Epithelial cell of proximal tubule (primary cell): ENCODE results near the gene TIAM1. TPM values are rescaled to one million over a fixed set of nuclear protein-coding genes. Genes with fewer than 3 reads are reported as not detected.

Experiments
- DNase-seq: peaks from one replicate; pipeline ENCODE4 v3.0.0-alpha.2; 2011; ENCODE audit warnings: low read depth
- H3K4me3 ChIP-seq: 2 replicates; pipeline ENCODE4 v1.5.1; 2011; ENCODE audit warnings: low read depth, mild to moderate bottlenecking, low read length
- CTCF ChIP-seq: conservative IDR thresholded peaks from 2 replicates; pipeline ENCODE4 v1.5.1; 2012; ENCODE audit warnings: low read depth, mild to moderate bottlenecking, low read length
- total RNA-seq: library from RNA; depleted of rRNA; stranded (reverse); fragments of >200 nt; gene quantifications from 2 replicates; pipeline ENCODE4 v1.2.3, GENCODE V29; 2015

Gene TIAM1
- total RNA-seq, 1 donor from 2014 or later, result 3.6 TPM

- DNase-seq, result no peak
- TF ChIP-seq CTCF, result no peak
- H3K4me3 ChIP-seq, result no peak overlapping the region
Observed at GRCh38 chr21:31205412-31205811, 138.6 kb downstream of the TIAM1 start.

DNA sequence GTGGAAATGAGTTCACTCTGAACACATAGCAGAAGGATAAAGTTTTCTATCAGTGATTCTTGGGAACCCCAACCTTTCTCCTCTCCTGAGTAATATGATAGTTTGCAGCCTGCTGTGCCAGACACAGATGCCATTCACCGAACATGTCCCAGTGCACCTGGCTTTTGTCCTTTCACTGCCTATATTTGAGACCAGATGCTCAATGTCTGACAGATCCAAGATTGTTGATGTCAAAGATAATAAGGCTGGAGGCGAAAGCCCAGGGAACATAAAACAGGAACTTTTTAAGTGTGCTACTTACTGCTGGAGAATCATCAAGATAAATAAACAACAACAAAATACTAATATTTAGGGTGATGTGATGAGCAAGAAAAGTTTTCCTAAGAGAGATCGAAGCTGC, 139.3 kb downstream of the TIAM1 start:
- no peak for TF ChIP-seq CTCF
- no peak for DNase-seq

GRCh38 chr21:31203431-31204054, 140.5 kb downstream of the TIAM1 start:
- no peak for DNase-seq
- no peak overlapping the region for H3K4me3 ChIP-seq
- TF ChIP-seq CTCF, result no peak

More for the DNA sequence above, 139.3 kb downstream of the TIAM1 start:
- no peak overlapping the region for H3K4me3 ChIP-seq

DNA sequence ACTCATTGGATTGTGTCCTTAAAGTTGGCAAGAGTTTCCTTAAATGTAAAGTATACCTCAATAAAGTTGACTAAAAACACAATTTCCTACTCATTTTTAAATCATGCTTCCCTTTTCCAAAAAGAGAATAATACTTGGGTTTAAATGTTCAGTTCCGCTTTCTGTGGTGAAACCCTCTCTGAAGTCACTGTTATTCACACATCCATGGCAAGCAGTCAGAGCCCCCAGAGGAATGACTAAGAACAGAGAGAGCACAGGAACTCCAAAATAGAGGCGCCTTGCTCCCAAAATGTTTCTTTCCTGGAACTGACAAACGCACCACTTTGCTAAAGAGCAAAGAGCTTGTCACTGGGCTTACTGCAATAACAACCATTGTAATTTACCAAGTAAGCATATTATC, 142.5 kb downstream of the TIAM1 start:
- DNase-seq, result no peak

GRCh38 chr21:31201144-31201543, 142.9 kb downstream of the TIAM1 start:
- no peak overlapping the region for H3K4me3 ChIP-seq
- no peak for TF ChIP-seq CTCF
- no peak for DNase-seq

More for the DNA sequence above, 142.5 kb downstream of the TIAM1 start:
- no peak overlapping the region for H3K4me3 ChIP-seq
- no peak for TF ChIP-seq CTCF

DNA sequence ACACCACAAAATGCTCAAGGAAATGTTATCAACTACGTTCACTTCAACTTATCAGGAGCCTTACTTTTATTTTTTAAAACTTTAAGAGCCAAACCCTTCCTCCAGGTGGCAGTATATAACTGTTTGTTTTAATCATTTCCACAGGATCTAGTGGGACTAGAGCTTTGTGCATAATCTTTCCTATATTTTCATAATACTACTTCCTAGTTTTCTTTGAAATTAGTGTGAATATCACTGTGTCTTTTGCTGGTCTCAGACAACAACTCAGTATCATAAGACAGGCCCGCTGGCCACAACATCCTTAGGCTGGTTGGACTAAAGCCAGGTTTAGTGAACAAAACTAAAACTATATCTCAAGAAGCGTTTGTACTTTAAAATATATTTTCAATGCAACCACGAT, 145.5 kb downstream of the TIAM1 start:
- H3K4me3 ChIP-seq, result no peak overlapping the region
- DNase-seq, result peak; percentile 29
- peak; percentile 67 for TF ChIP-seq CTCF

- DNase-seq, result no peak
- H3K4me3 ChIP-seq, result no peak overlapping the region
- no peak for TF ChIP-seq CTCF
Observed at GRCh38 chr21:31196724-31197123, 147.3 kb downstream of the TIAM1 start.
